ENCODE results near the gene GBGT1.
"Not testable (repeated sequence)": the region's sequence is repeated elsewhere in the genome, so short reads cannot be mapped to it uniquely, and the experiment has no call there.

Gene GBGT1

DNA sequence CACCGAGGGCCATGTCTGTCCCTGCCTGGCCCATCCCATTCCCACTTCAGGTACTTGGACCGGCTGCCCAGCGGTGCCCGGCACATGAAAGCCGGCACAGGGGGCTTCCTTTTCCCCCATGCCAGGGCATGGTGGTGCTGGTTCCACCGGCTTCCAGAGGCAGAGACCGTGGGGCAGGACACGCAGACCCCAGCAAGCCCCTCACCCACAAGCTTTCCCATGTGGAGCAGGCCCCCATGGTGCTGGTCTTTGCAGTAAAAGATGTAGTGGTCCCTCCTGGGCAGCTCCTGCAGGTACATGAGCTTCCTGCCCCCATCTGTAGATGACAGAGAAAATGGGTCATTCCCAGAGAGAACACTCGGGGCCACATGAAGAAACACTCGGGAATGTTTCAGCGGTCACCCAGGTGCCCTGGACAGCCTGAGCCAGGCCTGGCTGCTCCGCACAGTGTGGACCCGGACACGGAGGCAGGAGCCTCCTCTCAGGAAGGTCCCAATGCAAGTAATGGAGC lies 43.4 kb upstream of the GBGT1 start:
- H3K27me3 ChIP-seq: no peaks in the 10 kb centered on the region
- no peaks in the 10 kb centered on the region for H3K36me3 ChIP-seq
- H3K4me3 ChIP-seq (ENCODE audit: low read depth, low read length): no peak overlapping the region
- DNase-seq: no peak
- H3K4me1 ChIP-seq: no peaks in the 10 kb centered on the region
- no peaks in the 10 kb centered on the region for H3K9me3 ChIP-seq
- no peak for TF ChIP-seq CTCF (IDR thresholded peaks at IDR 0.05; ENCODE audit: low read depth, low read length)

GRCh38 chr9:133205996-133206931 lies 42.5 kb upstream of the GBGT1 start:
- Histone ChIP-seq H3K4me1 (no peaks in the 10 kb centered on the region), H3K27me3 (no peaks in the 10 kb centered on the region), H3K36me3 (no peaks in the 10 kb centered on the region), H3K9me3 (no peaks in the 10 kb centered on the region), H3K4me3 (ENCODE audit: low read depth, low read length) (no peak overlapping the region)
- DNase-seq: no peak
- no peak for TF ChIP-seq CTCF (IDR thresholded peaks at IDR 0.05; ENCODE audit: low read depth, low read length)

DNA sequence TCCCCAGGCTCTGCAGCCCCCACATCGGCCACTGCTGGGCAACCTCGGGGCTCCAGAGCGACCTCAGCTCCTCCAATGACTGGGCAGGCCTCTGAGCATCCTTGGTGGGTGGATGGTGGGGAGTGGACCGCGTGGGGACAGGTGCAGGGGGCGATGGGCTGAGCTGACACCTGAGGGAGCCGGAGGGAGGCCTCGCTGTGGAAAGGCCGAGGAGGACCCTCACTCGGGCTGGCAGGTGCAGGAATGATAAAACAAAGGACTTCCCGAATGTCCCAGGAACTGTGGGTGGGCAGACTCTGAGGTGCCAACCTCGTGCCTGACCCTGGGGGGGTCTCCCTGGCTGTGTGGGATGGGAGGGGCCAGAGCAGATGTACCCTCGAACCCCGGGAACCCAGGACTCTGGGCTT lies 41.8 kb upstream of the GBGT1 start:
- H3K36me3 ChIP-seq; H3K9me3 ChIP-seq; H3K4me3 ChIP-seq (ENCODE audit: low read depth, low read length); DNase-seq; H3K27me3 ChIP-seq; H3K4me1 ChIP-seq: not testable (repeated sequence)

DNA sequence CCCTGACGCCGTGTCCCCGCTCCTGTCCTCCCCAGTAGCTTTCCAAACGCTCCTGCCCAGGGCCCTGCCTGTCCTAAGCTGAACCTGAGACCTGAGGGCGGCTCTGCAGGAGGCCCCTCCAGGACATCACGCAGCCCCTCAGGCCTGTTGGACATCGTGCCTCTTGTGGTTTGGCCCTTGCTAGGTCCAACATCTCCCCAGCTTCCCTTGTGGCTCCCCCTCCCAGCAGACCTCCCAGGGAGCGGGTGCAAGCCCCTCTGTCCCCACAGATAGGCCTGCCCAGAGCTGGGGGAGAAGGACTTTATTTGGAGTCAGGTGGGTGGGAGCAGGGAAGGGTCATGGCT lies 41.3 kb upstream of the GBGT1 start:
- Histone ChIP-seq H3K9me3 (no peaks in the 10 kb centered on the region), H3K27me3 (peaks cover 2% of the 10 kb centered on the region; the same call in 1 of the 2 replicates), H3K4me1 (no peaks in the 10 kb centered on the region), H3K4me3 (ENCODE audit: low read depth, low read length) (no peak overlapping the region), H3K36me3 (no peaks in the 10 kb centered on the region)
- DNase-seq: no peak
- no peak for TF ChIP-seq CTCF (IDR thresholded peaks at IDR 0.05; ENCODE audit: low read depth, low read length)

DNA sequence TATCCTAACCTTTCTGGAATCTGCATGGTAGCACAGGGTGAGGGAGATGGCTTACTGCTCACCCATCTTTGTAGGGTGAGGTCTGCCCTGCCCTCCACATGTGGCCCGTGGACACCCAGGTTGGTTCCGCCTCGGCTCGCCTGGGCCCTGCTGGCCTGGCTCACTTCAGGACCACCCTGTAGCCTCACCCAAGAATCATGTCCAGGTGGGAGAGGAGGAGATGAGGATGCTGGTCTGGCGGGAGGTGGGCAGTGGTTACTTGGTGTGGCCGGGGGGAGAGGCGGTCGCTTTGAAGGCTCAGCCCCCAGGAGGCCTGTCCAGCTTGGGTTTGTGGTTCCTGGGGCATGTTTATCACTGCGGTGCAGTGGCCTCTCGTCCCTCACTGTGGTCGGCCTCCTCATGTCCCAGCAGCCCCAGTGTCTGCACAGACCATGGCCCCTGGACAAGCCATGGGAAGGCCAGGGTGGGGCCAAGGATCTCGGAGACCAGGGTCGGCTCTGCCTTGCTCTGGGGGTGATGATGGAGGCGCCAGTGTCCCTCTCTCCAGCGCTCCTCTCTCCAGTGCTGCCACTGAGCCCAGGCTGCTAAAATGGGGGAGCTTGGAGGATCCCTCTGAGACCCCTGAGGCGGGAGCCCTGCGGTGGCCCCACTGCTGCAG lies 40.8 kb upstream of the GBGT1 start:
- Histone ChIP-seq H3K9me3 (no peaks in the 10 kb centered on the region), H3K36me3 (no peaks in the 10 kb centered on the region), H3K4me1 (no peaks in the 10 kb centered on the region), H3K27me3 (peaks cover 5% of the 10 kb centered on the region; the same call in 1 of the 2 replicates), H3K4me3 (ENCODE audit: low read depth, low read length) (no peak overlapping the region)
- no peak for TF ChIP-seq CTCF (IDR thresholded peaks at IDR 0.05; ENCODE audit: low read depth, low read length)
- no peak for DNase-seq

- H3K27me3 ChIP-seq: peaks cover 5% of the 10 kb centered on the region; the same call in 1 of the 2 replicates
- H3K36me3 ChIP-seq: no peaks in the 10 kb centered on the region
- no peak overlapping the region for H3K4me3 ChIP-seq (ENCODE audit: low read depth, low read length)
Measured at GRCh38 chr9:133203506-133204075, 39.9 kb upstream of the GBGT1 start.

More at GRCh38 chr9:133203506-133204075, 39.9 kb upstream of the GBGT1 start:
- no peak for DNase-seq
- H3K9me3 ChIP-seq: no peaks in the 10 kb centered on the region
- TF ChIP-seq CTCF (IDR thresholded peaks at IDR 0.05; ENCODE audit: low read depth, low read length): no peak
- H3K4me1 ChIP-seq: no peaks in the 10 kb centered on the region

Data from BE2C (cell line).